Putamen (tissue), 1 donor: ENCODE results near the gene ST7.

Experiments used
- DNase-seq: peaks from one replicate; pipeline ENCODE4 v3.0.0-alpha.2; 2016; ENCODE audit warnings: low spot score

Gene ST7

GRCh38 chr7:117132321-117133120, 179.2 kb downstream of the ST7 start:
- DNase-seq: no peak

- no peak for DNase-seq
Measured at GRCh38 chr7:117133125-117133524, 179.8 kb downstream of the ST7 start.

- DNase-seq: no peak
Measured at GRCh38 chr7:117134411-117134810, 181.1 kb downstream of the ST7 start.

GRCh38 chr7:117134889-117135552, 181.7 kb downstream of the ST7 start:
- DNase-seq: no peak

GRCh38 chr7:117135553-117135891, 182.2 kb downstream of the ST7 start:
- no peak for DNase-seq

GRCh38 chr7:117137868-117138267, 184.6 kb downstream of the ST7 start:
- no peak for DNase-seq

GRCh38 chr7:117138495-117138894, 185.2 kb downstream of the ST7 start:
- DNase-seq: no peak

- no peak for DNase-seq
Measured at GRCh38 chr7:117138981-117139380, 185.7 kb downstream of the ST7 start.

GRCh38 chr7:117139397-117139984, 186.2 kb downstream of the ST7 start:
- DNase-seq: no peak

- no peak for DNase-seq
Measured at GRCh38 chr7:117140921-117141320, 187.6 kb downstream of the ST7 start.

GRCh38 chr7:117143066-117143465, 189.8 kb downstream of the ST7 start:
- no peak for DNase-seq

- no peak for DNase-seq
Measured at GRCh38 chr7:117143580-117143979, 190.3 kb downstream of the ST7 start.

GRCh38 chr7:117145333-117145732, 192.0 kb downstream of the ST7 start:
- no peak for DNase-seq

GRCh38 chr7:117146059-117146458, 192.8 kb downstream of the ST7 start:
- DNase-seq: no peak

GRCh38 chr7:117146511-117146910, 193.2 kb downstream of the ST7 start:
- no peak for DNase-seq

GRCh38 chr7:117148971-117149370, 195.7 kb downstream of the ST7 start:
- DNase-seq: no peak

- DNase-seq: no peak
Measured at GRCh38 chr7:117149692-117150091, 196.4 kb downstream of the ST7 start.

- no peak for DNase-seq
Measured at GRCh38 chr7:117152213-117153007, 199.1 kb downstream of the ST7 start.

GRCh38 chr7:117153016-117153545, 199.8 kb downstream of the ST7 start:
- no peak for DNase-seq

GRCh38 chr7:117154721-117155120, 201.4 kb downstream of the ST7 start:
- no peak for DNase-seq

GRCh38 chr7:117155694-117156093, 202.4 kb downstream of the ST7 start:
- DNase-seq: no peak
